Measurements from ENCODE around the gene GMPR.

- TF ChIP-seq POLR2A (IDR thresholded peaks at IDR 0.05) (no peak), CTCF (IDR thresholded peaks at IDR 0.05) (no peak)
Observed at GRCh38 chr6:16311763-16312162, 73.4 kb downstream of the GMPR start.
